Measurements from ENCODE around the gene HOXC10.

The HOXC10 gene

GRCh38 chr12:54030889-54031471 is 46.0 kb downstream of the HOXC10 start:
- Histone ChIP-seq H3K36me3 (ENCODE audit: insufficient read depth, low read length) (peaks cover 33% of the 10 kb centered on the region; the same call in 1 of the 2 replicates), H3K9me2 (replicated peaks; ENCODE audit: low read depth, low read length) (no peaks in the 10 kb centered on the region), H3K4me2 (ENCODE audit: low read depth, low read length, poor library complexity, severe bottlenecking) (no peak overlapping the region), H3F3A (ENCODE audit: low read depth) (peaks cover 9% of the 10 kb centered on the region; the same call in 1 of the 2 replicates), H3K27me3 (ENCODE audit: insufficient read depth, low read length, poor library complexity, severe bottlenecking) (no peaks in the 10 kb centered on the region), H3K9me3 (ENCODE audit: insufficient read depth, low read depth, low read length) (no peaks in the 10 kb centered on the region), H3K4me3 (ENCODE audit: low read length, poor library complexity, severe bottlenecking) (no peak overlapping the region), H4K20me1 (ENCODE audit: insufficient read depth, low read length, poor library complexity, severe bottlenecking) (peaks cover 53% of the 10 kb centered on the region), H3K4me1 (ENCODE audit: insufficient read depth, low read length, poor library complexity, severe bottlenecking) (peaks cover 35% of the 10 kb centered on the region), H2AFZ (ENCODE audit: low read length) (no peak overlapping the region), H3K9ac (ENCODE audit: low read depth, low read length, poor library complexity, severe bottlenecking) (no peak overlapping the region), H3K79me2 (ENCODE audit: insufficient read depth, low read length) (peaks cover 61% of the 10 kb centered on the region)
- TF ChIP-seq CTCF (conservative IDR thresholded peaks at IDR 0.05; ENCODE audit: low read length) = no peak
- no peak for TF ChIP-seq EZH2phosphoT487 (IDR thresholded peaks at IDR 0.05; ENCODE audit: borderline replicate concordance)

- Histone ChIP-seq H4K20me1 (ENCODE audit: insufficient read depth, low read length, poor library complexity, severe bottlenecking) (peaks cover 48% of the 10 kb centered on the region), H3K9me3 (ENCODE audit: insufficient read depth, low read depth, low read length) (no peaks in the 10 kb centered on the region), H3F3A (ENCODE audit: low read depth) (peaks cover 14% of the 10 kb centered on the region), H3K36me3 (ENCODE audit: insufficient read depth, low read length) (peaks cover 33% of the 10 kb centered on the region; the same call in 1 of the 2 replicates), H3K4me3 (ENCODE audit: low read length, poor library complexity, severe bottlenecking) (no peak overlapping the region), H3K27me3 (ENCODE audit: insufficient read depth, low read length, poor library complexity, severe bottlenecking) (no peaks in the 10 kb centered on the region), H3K4me1 (ENCODE audit: insufficient read depth, low read length, poor library complexity, severe bottlenecking) (peaks cover 37% of the 10 kb centered on the region), H3K9me2 (replicated peaks; ENCODE audit: low read depth, low read length) (no peaks in the 10 kb centered on the region), H3K4me2 (ENCODE audit: low read depth, low read length, poor library complexity, severe bottlenecking) (no peak overlapping the region), H2AFZ (ENCODE audit: low read length) (no peak overlapping the region), H3K79me2 (ENCODE audit: insufficient read depth, low read length) (peaks cover 59% of the 10 kb centered on the region), H3K9ac (ENCODE audit: low read depth, low read length, poor library complexity, severe bottlenecking) (no peak overlapping the region)
- TF ChIP-seq EZH2phosphoT487 (IDR thresholded peaks at IDR 0.05; ENCODE audit: borderline replicate concordance) = no peak
- TF ChIP-seq CTCF (conservative IDR thresholded peaks at IDR 0.05; ENCODE audit: low read length) = no peak
Observed at GRCh38 chr12:54031480-54031879, 46.5 kb downstream of the HOXC10 start.

- H3K9me3 ChIP-seq (ENCODE audit: insufficient read depth, low read depth, low read length) = no peaks in the 10 kb centered on the region
- no peak overlapping the region for H3K4me3 ChIP-seq (ENCODE audit: low read length, poor library complexity, severe bottlenecking)
- H4K20me1 ChIP-seq (ENCODE audit: insufficient read depth, low read length, poor library complexity, severe bottlenecking) = peaks cover 45% of the 10 kb centered on the region
- no peaks in the 10 kb centered on the region for H3K9me2 ChIP-seq (replicated peaks; ENCODE audit: low read depth, low read length)
- H3K4me2 ChIP-seq (ENCODE audit: low read depth, low read length, poor library complexity, severe bottlenecking) = no peak overlapping the region
- peaks cover 43% of the 10 kb centered on the region for H3K4me1 ChIP-seq (ENCODE audit: insufficient read depth, low read length, poor library complexity, severe bottlenecking)
- TF ChIP-seq EZH2phosphoT487 (IDR thresholded peaks at IDR 0.05; ENCODE audit: borderline replicate concordance) (no peak), CTCF (conservative IDR thresholded peaks at IDR 0.05; ENCODE audit: low read length) (no peak)
- no peak overlapping the region for H2AFZ ChIP-seq (ENCODE audit: low read length)
- peaks cover 53% of the 10 kb centered on the region for H3K79me2 ChIP-seq (ENCODE audit: insufficient read depth, low read length)
- H3K36me3 ChIP-seq (ENCODE audit: insufficient read depth, low read length) = peaks cover 33% of the 10 kb centered on the region; the same call in 1 of the 2 replicates
- no peaks in the 10 kb centered on the region for H3K27me3 ChIP-seq (ENCODE audit: insufficient read depth, low read length, poor library complexity, severe bottlenecking)
- peaks cover 17% of the 10 kb centered on the region for H3F3A ChIP-seq (ENCODE audit: low read depth)
- H3K9ac ChIP-seq (ENCODE audit: low read depth, low read length, poor library complexity, severe bottlenecking) = no peak overlapping the region
Observed at GRCh38 chr12:54032086-54032619, 47.2 kb downstream of the HOXC10 start.

Data from Loucy (cell line).